ENCODE results near the gene SLC26A11. TPM values are rescaled to one million over a fixed set of nuclear protein-coding genes. Genes with fewer than 3 reads are reported as not detected.

The SLC26A11 gene
- total RNA-seq, 2 experiments from 2014 or later, result 10.1 to 10.6 TPM

DNA sequence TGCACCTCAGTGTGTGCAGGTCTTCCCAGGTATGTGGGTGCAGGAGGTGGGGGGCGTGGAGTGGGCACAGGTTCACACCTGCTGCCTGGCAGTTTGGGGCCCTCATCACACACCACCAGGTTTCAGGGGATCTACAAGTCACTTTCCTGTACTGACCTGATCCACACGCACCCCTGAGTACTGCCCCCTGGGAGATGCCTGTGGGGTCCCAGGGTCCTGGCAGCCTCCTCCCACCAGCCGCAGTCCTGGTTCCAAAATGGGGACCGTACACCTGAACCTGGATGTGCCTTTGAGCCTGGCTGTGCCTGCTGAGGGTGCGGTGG is 66.4 kb downstream of the SLC26A11 start:
- H3K9me3 Mint-ChIP-seq, result no peaks in the 10 kb centered on the region
- H3K36me3 Mint-ChIP-seq, result peaks cover 50% of the 10 kb centered on the region
- CTCF ChIA-PET, result no interaction called here
- POLR2A ChIA-PET, result no interaction called here
- intact Hi-C loops (cut with micrococcal nuclease), result no loop called here
- no peak overlapping the region for H3K4me3 Mint-ChIP-seq
- peaks cover 6% of the 10 kb centered on the region for H3K4me1 Mint-ChIP-seq (ENCODE audit: low read depth)
- no peak overlapping the region for H3K27ac Mint-ChIP-seq
- H3K27me3 Mint-ChIP-seq, result no peaks in the 10 kb centered on the region
- no peak for DNase-seq

DNA sequence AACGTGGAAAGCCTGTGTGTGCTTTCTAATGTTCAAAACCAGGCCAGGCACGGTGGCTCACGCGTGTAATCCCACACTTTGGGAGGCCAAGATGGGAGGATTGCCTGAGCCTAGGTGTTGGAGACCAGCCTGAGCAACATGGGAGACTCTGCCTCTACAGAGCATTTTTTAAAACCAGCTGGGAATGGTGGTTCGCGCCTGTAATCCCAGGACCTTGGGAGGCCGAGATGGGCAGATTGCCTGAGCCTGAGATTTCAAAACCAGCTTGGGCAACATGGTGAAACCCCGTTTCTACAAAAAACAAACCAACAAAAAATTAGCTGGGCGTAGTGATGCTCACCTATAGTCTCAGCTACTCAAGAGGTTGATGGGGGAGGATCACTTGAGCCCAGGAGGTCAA is 66.8 kb downstream of the SLC26A11 start:
- intact Hi-C loops (cut with micrococcal nuclease), result no loop called here
- Mint-ChIP-seq H3K4me3 (no peak overlapping the region), H3K9me3 (no peaks in the 10 kb centered on the region), H3K27ac (peak overlapping the region; percentile 15), H3K4me1 (ENCODE audit: low read depth) (peaks cover 6% of the 10 kb centered on the region), H3K27me3 (no peaks in the 10 kb centered on the region), H3K36me3 (peaks cover 53% of the 10 kb centered on the region)
- DNase-seq, result no peak
- ChIA-PET CTCF (no interaction called here), POLR2A (no interaction called here)

DNA sequence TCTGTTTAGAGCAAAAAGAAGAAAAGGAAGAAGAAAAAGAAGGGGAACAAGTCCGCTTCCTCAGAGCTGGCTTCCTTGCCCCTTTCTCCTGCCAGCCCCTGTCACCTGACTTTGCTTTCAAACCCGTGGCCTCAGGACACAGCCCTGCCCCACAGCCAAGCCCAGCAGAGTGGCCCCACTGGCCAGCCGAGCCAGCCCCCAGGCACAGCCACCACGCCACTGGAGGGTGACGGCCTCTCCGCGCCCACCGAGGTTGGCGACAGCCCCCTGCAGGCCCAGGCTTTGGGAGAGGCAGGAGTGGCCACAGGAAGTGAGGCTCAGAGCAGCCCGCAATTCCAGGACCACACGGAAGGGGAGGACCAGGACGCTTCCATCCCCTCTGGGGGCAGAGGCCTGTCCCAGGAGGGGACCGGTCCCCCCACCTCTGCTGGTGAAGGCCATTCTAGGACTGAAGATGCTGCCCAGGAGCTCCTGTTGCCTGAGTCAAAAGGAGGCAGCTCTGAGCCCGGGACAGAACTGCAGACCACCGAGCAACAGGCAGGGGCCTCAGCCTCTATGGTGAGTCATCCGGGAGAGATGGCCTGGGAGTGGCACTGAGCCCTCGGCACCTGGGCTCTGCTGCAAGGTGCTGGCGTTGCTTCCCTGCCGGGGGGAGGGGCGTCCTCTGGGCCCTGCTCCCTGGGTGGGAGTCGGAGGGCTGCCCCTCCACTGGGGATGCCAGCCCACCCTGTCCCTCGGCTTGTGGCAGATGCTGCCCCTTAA is 67.8 kb downstream of the SLC26A11 start:
- Mint-ChIP-seq H3K36me3 (peaks cover 57% of the 10 kb centered on the region), H3K27me3 (no peaks in the 10 kb centered on the region), H3K27ac (peak overlapping the region; percentile 58), H3K4me1 (ENCODE audit: low read depth) (peaks cover 6% of the 10 kb centered on the region), H3K9me3 (no peaks in the 10 kb centered on the region), H3K4me3 (no peak overlapping the region)
- intact Hi-C loops (cut with micrococcal nuclease), result no loop called here
- POLR2A ChIA-PET, result no interaction called here
- CTCF ChIA-PET, result no interaction called here
- no peak for DNase-seq

DNA sequence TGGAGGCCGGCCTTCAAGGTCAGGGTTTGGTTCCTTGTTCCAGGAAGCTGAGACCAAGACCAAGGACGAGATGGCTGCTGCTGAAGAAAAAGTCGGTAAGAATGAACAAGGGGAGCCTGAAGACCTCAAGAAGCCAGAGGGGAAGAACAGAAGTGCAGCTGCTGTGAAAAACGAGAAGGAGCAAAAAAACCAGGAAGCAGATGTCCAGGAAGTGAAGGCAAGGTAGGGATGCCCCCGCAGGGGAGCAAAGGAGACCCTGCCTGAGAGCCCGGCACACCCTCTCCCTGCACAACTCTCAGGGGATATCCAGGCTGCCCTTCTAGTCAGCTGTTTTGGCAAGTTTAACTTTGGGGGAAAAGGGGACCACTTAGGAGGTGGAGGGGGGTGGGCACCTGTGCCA is 69.4 kb downstream of the SLC26A11 start:
- peaks cover 66% of the 10 kb centered on the region for H3K36me3 Mint-ChIP-seq
- peaks cover 4% of the 10 kb centered on the region for H3K4me1 Mint-ChIP-seq (ENCODE audit: low read depth)
- no peaks in the 10 kb centered on the region for H3K27me3 Mint-ChIP-seq
- H3K4me3 Mint-ChIP-seq, result no peak overlapping the region
- no peaks in the 10 kb centered on the region for H3K9me3 Mint-ChIP-seq
- peak overlapping the region; percentile 49 for H3K27ac Mint-ChIP-seq
- no peak for DNase-seq
- ChIA-PET POLR2A (no interaction called here), CTCF (no interaction called here)
- intact Hi-C loops (cut with micrococcal nuclease), result loop anchor here (10.0 kb wide), 1 partner anchor 65 kb away; no protein-coding TSS in a partner anchor

DNA sequence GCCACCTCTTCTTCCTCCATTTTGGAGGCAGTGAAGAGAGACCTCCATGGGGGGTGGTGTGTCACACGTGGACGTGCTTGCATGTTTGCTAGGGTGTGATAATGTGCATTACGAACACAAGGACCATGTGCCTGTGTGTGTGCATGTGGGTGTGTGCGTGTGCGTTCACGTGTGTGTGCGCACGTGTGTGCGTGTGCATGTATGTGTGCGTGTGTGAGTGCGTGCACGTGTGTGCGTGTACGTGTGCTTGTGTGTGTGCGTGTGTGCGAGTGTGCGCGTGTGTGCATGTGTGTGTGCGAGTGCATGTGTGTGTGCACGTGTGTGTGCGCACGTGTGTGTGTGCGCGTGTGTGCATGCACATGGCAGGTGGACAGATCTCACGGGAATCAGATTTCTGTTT is 69.9 kb downstream of the SLC26A11 start:
- ChIA-PET CTCF (no interaction called here), POLR2A (no interaction called here)
- no peak for DNase-seq
- Mint-ChIP-seq H3K27ac (peak overlapping the region; percentile 14), H3K36me3 (peaks cover 66% of the 10 kb centered on the region), H3K4me3 (no peak overlapping the region), H3K27me3 (no peaks in the 10 kb centered on the region), H3K4me1 (ENCODE audit: low read depth) (peaks cover 2% of the 10 kb centered on the region), H3K9me3 (no peaks in the 10 kb centered on the region)
- intact Hi-C loops (cut with micrococcal nuclease), result loop anchor here (10.0 kb wide), 1 partner anchor 65 kb away; no protein-coding TSS in a partner anchor

DNA sequence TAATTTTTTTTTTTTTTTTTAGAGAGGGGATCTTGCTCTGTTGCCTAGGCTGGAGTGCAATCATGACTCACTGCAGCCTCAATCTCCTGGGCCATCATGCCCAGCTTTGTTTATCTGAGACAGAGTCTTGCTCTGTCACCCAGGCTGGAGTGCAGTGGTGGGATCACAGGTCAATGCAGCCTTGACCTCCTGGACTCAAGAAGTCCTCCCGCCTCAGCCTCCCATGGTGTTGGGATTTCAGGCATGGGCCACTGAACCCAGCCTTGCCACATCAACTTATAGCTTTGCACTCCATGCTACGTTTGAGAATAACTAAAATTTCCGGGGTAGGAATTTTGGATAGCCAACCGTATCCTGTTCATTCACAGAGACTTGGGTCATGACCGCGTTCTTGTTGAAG is 71.0 kb downstream of the SLC26A11 start:
- ChIA-PET POLR2A (no interaction called here), CTCF (no interaction called here)
- intact Hi-C loops (cut with micrococcal nuclease), result loop anchor here (10.0 kb wide), 1 partner anchor 64 kb away; no protein-coding TSS in a partner anchor
- Mint-ChIP-seq H3K36me3 (peaks cover 71% of the 10 kb centered on the region), H3K4me3 (no peak overlapping the region), H3K27ac (peak overlapping the region; percentile 56), H3K27me3 (no peaks in the 10 kb centered on the region), H3K9me3 (no peaks in the 10 kb centered on the region), H3K4me1 (ENCODE audit: low read depth) (peaks cover 2% of the 10 kb centered on the region)
- no peak for DNase-seq

DNA sequence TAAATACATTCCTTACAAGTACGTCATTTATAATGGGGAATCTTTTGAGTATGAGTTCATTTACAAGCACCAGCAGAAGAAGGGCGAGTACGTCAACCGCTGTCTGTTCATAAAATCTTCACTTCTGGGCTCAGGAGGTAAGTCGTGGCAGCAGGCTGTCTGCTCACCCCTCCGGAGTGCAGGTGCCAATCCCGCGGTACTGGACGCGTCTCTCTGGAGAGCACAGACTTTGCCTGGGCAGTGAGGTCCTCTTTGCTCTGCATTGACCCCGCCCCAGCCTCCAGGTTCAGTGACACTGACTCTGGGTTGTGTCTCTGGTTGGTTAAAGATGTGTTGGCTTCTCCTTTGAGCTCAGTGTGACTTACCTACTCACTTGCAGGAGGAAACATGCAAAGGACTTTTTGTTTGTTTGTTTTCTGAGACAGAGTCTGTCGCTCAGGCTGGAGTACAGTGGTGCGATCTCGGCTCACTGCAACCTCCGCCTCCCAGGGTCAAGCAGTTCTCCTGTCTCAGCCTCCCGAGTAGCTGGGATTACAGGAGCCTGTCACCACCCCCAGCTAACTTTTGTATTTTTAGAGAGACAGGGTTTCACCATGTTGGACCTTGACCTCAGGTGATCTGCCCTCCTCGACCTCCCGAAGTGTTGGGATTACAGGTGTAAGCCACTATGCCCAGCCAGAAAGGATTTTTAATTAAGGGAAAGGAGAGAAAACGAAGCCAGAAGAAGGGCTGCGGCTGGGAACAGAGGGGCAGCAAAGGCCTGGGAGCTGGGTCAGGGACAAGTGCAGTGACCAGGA is 71.7 kb downstream of the SLC26A11 start:
- no peaks in the 10 kb centered on the region for H3K9me3 Mint-ChIP-seq
- intact Hi-C loops (cut with micrococcal nuclease), result loop anchor here (10.0 kb wide), 1 partner anchor 63 kb away; no protein-coding TSS in a partner anchor
- no peaks in the 10 kb centered on the region for H3K27me3 Mint-ChIP-seq
- peaks cover 74% of the 10 kb centered on the region for H3K36me3 Mint-ChIP-seq
- ChIA-PET POLR2A (no interaction called here), CTCF (no interaction called here)
- H3K27ac Mint-ChIP-seq, result peak overlapping the region; percentile 56
- H3K4me3 Mint-ChIP-seq, result no peak overlapping the region
- no peak for DNase-seq
- H3K4me1 Mint-ChIP-seq (ENCODE audit: low read depth), result peaks cover 2% of the 10 kb centered on the region

DNA sequence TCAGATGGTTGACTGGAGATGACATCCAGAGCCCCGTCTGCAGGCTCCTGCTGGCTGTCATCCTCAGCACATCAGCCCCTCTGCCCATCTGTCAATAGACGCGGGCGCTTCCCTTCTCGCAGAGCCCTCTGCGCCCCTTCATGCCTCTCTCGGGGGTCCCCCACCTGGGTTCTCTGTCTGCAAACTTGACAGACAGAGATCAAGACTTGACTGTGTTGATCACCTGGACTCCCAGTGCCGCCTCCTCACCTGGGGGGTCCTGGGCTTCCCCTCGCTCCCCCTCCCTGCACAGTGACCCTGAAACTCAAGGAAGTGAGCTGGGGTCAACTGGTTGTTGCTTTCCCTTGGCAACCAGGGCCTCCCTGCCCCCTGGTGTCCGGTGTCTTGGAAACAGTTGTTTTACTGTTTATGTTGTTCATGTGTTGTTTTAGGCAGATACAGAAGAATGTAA is 72.3 kb downstream of the SLC26A11 start:
- H3K36me3 Mint-ChIP-seq, result peaks cover 71% of the 10 kb centered on the region
- intact Hi-C loops (cut with micrococcal nuclease), result loop anchor here (10.0 kb wide), 1 partner anchor 62 kb away; no protein-coding TSS in a partner anchor
- ChIA-PET CTCF (no interaction called here), POLR2A (no interaction called here)
- H3K27me3 Mint-ChIP-seq, result no peaks in the 10 kb centered on the region
- no peak for DNase-seq
- peak overlapping the region; percentile 60 for H3K27ac Mint-ChIP-seq
- peaks cover 2% of the 10 kb centered on the region for H3K4me1 Mint-ChIP-seq (ENCODE audit: low read depth)
- H3K9me3 Mint-ChIP-seq, result no peaks in the 10 kb centered on the region
- H3K4me3 Mint-ChIP-seq, result no peak overlapping the region

DNA sequence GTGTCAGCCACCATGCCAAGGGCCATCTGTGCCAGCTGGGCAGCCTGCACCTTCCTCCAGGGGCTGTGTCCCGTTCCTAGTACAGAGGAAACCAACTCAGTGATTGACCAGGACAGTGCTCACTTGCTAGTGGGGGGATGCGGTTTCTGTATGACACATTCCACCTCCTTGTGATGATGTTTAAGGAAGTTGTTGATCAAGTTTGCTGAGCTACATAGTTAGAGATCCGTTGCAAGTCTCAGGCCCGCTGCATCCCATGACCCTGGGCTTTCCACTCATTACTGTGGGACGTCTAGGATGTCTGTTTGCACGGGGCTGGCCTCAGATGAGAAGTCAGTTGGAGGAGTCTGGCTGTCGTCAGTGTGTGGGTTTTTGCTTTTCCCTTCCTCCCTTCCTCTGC is 74.0 kb downstream of the SLC26A11 start:
- POLR2A ChIA-PET, result no interaction called here
- Mint-ChIP-seq H3K4me1 (ENCODE audit: low read depth) (peaks cover 6% of the 10 kb centered on the region), H3K27ac (peak overlapping the region; percentile 48), H3K36me3 (peaks cover 75% of the 10 kb centered on the region), H3K9me3 (no peaks in the 10 kb centered on the region), H3K4me3 (no peak overlapping the region), H3K27me3 (no peaks in the 10 kb centered on the region)
- intact Hi-C loops (cut with micrococcal nuclease), result loop anchor here (10.0 kb wide), 1 partner anchor 61 kb away; no protein-coding TSS in a partner anchor
- no peak for DNase-seq
- CTCF ChIA-PET, result no interaction called here

DNA sequence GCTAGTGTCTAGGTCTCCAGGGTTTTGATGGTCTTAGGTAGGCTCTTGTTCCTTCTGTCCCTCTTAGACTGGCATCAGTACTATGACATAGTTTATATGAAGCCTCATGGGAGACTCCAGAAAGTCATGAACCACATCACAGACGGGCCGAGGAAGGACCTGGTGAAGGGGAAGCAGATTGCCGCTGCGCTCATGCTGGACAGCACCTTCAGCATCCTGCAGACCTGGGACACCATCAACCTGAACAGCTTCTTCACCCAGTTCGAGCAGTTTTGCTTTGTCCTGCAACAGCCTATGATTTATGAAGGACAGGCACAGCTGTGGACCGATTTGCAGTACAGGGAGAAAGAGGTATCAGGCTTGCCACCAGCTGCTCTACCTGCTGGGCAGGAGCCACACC is 74.4 kb downstream of the SLC26A11 start:
- Mint-ChIP-seq H3K4me1 (ENCODE audit: low read depth) (peaks cover 7% of the 10 kb centered on the region), H3K4me3 (no peak overlapping the region), H3K36me3 (peaks cover 75% of the 10 kb centered on the region), H3K9me3 (no peaks in the 10 kb centered on the region), H3K27me3 (no peaks in the 10 kb centered on the region), H3K27ac (peak overlapping the region; percentile 48)
- CTCF ChIA-PET, result interaction anchor here (1.6 kb wide), 1 partner anchor 99 kb away, joined by 4 read pairs; no protein-coding TSS in a partner anchor
- POLR2A ChIA-PET, result interaction anchor here (1.3 kb wide), 1 partner anchor 14 kb away, joined by 5 read pairs; no protein-coding TSS in a partner anchor
- no peak for DNase-seq
- intact Hi-C loops (cut with micrococcal nuclease), result loop anchor here (10.0 kb wide), 1 partner anchor 60 kb away; no protein-coding TSS in a partner anchor

DNA sequence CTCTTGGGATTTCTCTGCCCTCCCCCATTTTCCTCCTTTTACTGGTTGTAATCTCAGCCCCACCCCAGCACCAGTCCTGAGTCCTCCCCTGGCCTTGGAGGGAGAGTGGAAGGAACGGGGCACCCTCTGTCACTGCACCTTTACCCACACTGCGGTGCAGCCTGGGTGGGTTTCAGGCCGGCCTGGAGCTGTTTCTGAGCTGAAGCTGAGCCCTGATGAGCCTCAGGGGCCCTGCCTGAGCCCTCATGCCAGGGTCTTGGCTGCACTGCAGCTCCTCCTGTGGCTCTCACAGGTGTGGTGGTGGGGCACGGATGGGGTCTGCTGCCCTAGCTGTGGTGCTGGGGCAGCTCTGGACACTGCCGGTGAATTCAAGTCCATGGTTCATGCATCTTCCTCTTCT is 74.9 kb downstream of the SLC26A11 start:
- H3K27ac Mint-ChIP-seq, result peak overlapping the region; percentile 13
- DNase-seq, result no peak
- H3K36me3 Mint-ChIP-seq, result peaks cover 77% of the 10 kb centered on the region
- no peak overlapping the region for H3K4me3 Mint-ChIP-seq
- H3K4me1 Mint-ChIP-seq (ENCODE audit: low read depth), result peaks cover 7% of the 10 kb centered on the region
- H3K27me3 Mint-ChIP-seq, result no peaks in the 10 kb centered on the region
- intact Hi-C loops (cut with micrococcal nuclease), result loop anchor here (10.0 kb wide), 1 partner anchor 60 kb away; no protein-coding TSS in a partner anchor
- CTCF ChIA-PET, result interaction anchor here (1.6 kb wide), 1 partner anchor 100 kb away, joined by 4 read pairs; no protein-coding TSS in a partner anchor
- POLR2A ChIA-PET, result interaction anchor here (0.8 to 1.3 kb wide), 2 partner anchors 14 to 23 kb away, joined by 3 to 5 read pairs; no protein-coding TSS in a partner anchor
- no peaks in the 10 kb centered on the region for H3K9me3 Mint-ChIP-seq

DNA sequence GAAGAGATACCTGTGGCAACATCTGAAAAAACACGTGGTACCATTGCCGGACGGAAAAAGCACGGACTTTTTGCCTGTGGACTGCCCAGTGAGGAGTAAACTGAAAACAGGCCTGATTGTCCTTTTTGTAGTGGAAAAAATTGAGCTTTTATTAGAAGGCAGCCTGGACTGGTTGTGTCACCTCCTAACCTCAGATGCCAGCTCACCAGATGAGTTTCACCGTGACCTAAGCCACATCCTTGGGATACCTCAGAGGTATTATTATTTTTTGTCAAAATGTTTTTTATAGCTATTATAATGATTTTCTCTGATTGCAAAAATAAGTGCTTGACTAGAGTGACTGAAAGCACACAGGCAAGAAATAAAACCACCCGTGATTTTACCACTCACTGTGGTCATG is 75.3 kb downstream of the SLC26A11 start:
- DNase-seq, result no peak
- no peak overlapping the region for H3K27ac Mint-ChIP-seq
- CTCF ChIA-PET, result interaction anchor here (1.6 kb wide), 1 partner anchor 100 kb away, joined by 4 read pairs; no protein-coding TSS in a partner anchor
- H3K27me3 Mint-ChIP-seq, result no peaks in the 10 kb centered on the region
- intact Hi-C loops (cut with micrococcal nuclease), result loop anchor here (10.0 kb wide), 1 partner anchor 59 kb away; no protein-coding TSS in a partner anchor
- H3K4me1 Mint-ChIP-seq (ENCODE audit: low read depth), result peaks cover 7% of the 10 kb centered on the region
- POLR2A ChIA-PET, result interaction anchor here (0.8 to 1.3 kb wide), 2 partner anchors 13 to 22 kb away, joined by 3 to 5 read pairs; no protein-coding TSS in a partner anchor
- H3K36me3 Mint-ChIP-seq, result peaks cover 77% of the 10 kb centered on the region
- no peaks in the 10 kb centered on the region for H3K9me3 Mint-ChIP-seq
- H3K4me3 Mint-ChIP-seq, result no peak overlapping the region
